RWPE1 (cell line): ENCODE measurements around the gene GPD1.
A peak's percentile ranks its signal among the peaks of the same experiment; 100 is the strongest.

Experiments used
- CTCF ChIA-PET: fragments of 350-600 bp; sonication (Branson Sonifier 250); formaldehyde crosslinking; extraction: SDS; loops from one replicate; lab custom pipeline; 2021; lab: Yijun Ruan, JAX
- POLR2A ChIA-PET: fragments of 400-600 bp; formaldehyde crosslinking; extraction: SDS; loops from one replicate; lab custom pipeline; 2020; ENCODE audit warnings: antibody characterized with exemption; ENCODE audit not compliant: low non-redundant PET; lab: Yijun Ruan, JAX
- DNase-seq: peaks from one replicate; pipeline ENCODE4 v3.0.0; 2012; ENCODE audit warnings: low spot score
- H3K27ac ChIP-seq: fragments of 450-650 bp; 2 replicates; pipeline ENCODE4 v1.5.1; 2017
- TF ChIP-seq, protein P1 (sequence below): fragments of 450-650 bp; conservative IDR thresholded peaks from 2 replicates; pipeline ENCODE4 v1.5.1; 2017; ENCODE audit warnings: low read depth, mild to moderate bottlenecking

Gene GPD1

DNA sequence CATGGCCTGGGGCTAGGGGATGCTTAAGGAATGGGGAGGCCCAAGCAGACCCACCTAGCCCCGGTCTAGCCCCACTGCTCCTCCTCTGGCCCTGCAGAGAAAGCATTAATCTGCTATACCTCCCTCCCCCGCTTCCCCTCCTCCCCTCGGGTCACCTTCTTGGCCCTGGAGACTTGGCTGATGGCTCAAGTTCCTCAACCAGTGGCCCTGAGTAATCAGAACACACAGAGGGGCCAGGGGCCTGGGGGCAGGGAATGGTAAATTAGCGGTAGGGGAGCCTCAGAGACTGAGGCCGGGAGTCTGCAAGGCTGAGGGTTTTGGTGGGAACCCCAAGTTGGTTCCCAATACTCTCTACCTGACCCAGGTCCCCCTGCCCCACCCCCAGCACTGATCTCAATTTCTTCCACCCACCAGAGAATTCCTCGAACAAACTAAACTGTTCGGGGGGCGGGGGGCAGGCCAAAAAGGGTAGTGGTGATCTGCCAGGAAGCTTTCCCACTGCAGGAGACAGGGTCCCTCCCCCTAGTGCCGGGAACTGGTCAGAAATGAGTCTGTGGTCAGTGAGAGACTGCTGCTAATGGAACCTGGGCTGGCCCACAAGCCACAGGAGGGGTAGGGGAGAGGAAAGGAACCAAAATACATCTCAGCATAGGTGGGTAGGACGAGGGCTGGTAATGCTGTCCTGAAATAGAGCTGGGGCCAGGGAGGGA, 31.5 kb upstream of the GPD1 start:
- ChIA-PET CTCF (no interaction called here), POLR2A (no interaction called here)
- TF ChIP-seq, protein P1, sequence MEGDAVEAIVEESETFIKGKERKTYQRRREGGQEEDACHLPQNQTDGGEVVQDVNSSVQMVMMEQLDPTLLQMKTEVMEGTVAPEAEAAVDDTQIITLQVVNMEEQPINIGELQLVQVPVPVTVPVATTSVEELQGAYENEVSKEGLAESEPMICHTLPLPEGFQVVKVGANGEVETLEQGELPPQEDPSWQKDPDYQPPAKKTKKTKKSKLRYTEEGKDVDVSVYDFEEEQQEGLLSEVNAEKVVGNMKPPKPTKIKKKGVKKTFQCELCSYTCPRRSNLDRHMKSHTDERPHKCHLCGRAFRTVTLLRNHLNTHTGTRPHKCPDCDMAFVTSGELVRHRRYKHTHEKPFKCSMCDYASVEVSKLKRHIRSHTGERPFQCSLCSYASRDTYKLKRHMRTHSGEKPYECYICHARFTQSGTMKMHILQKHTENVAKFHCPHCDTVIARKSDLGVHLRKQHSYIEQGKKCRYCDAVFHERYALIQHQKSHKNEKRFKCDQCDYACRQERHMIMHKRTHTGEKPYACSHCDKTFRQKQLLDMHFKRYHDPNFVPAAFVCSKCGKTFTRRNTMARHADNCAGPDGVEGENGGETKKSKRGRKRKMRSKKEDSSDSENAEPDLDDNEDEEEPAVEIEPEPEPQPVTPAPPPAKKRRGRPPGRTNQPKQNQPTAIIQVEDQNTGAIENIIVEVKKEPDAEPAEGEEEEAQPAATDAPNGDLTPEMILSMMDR, result no peak

DNA sequence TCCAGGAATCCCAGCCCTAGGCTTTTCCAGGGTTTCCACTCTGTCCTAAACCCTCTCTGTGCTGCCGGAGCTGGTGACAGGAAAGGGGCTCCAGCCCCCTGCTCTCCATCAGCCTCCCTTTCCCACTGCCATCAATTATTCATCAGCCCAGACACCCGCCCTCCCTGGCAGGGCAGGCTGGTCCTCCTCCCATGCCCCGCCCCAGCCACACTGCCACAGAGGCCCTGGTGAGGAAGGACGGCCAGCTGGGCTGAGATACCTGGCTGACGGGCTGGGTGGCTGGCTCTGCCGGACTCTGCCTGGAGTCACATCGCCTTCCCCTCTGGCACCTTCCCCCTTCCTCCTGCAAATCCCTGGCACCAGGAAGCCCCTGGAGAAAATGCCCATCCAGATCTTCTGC, 30.6 kb upstream of the GPD1 start:
- CTCF ChIA-PET, result interaction anchor here (0.6 to 1.6 kb wide), 2 partner anchors 34 to 37 kb away, joined by 3 to 4 read pairs; no protein-coding TSS in a partner anchor
- no peak overlapping the region; the same call in 1 of the 2 replicates for H3K27ac ChIP-seq
- DNase-seq, result no peak
- POLR2A ChIA-PET, result no interaction called here
- TF ChIP-seq, protein P1, result no peak

More for the DNA sequence above, 31.5 kb upstream of the GPD1 start:
- H3K27ac ChIP-seq, result no peak overlapping the region
- DNase-seq, result no peak

DNA sequence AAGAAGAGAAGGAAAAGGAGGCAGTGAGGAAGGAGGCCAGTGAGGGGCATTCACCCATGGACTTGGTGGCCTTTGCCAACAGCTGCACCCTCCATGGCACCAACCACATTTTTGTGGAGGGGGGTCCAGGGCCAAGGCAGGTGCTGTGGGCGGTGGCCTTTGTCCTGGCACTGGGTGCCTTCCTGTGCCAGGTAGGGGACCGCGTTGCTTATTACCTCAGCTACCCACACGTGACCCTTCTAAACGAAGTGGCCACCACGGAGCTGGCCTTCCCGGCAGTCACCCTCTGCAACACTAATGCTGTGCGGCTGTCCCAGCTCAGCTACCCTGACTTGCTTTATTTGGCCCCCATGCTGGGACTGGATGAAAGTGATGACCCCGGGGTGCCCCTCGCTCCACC, 30.1 kb upstream of the GPD1 start:
- no peak for DNase-seq
- TF ChIP-seq, protein P1, result no peak
- no peak overlapping the region; the same call in 1 of the 2 replicates for H3K27ac ChIP-seq
- ChIA-PET CTCF (interaction anchor here (0.6 to 1.6 kb wide), 4 partner anchors 35 to 300 kb away, joined by 3 to 4 read pairs (median 3); no protein-coding TSS in a partner anchor), POLR2A (no interaction called here)

DNA sequence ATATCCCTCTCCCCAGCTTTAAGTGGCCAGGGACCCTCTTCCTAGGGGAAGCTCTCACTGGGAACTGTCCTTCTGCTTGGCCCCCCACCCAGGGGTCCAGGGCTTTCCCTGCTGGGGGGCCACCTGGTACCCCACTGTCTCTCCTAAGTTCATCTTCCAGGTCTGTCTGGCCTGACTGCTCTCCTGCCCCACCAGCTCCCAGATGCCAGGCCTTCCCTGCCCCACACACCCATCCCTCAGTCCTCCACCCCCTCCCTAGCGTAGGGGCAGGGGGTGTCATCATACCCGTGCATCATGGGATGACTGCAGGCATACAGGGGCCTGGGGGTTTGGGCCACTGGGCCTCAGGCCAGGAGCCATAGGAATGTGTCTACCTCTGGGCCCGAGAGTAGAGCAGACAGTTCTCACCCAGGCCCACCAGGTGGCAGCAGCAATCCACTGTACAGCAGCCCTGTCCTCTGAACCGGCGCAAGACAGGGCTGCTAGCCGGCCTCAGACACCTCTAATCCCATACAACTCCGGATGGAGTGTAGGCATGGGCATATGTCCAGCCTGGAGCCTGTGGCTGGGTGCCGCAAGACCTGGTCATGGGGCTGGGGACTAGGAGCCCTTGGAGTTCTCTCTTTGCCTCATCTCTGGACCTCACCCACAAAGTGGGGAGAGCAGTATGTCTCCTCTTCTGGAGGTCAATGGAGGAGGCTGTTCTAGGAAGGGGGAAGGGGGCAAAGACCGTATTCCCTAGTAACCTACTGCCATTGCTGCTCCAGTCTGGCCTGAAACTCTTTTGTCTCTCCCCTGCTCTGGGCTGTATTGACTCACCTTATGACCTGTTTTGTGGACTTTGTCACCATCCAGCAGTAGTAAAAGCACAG, 28.6 kb upstream of the GPD1 start:
- TF ChIP-seq, protein P1, result peak; percentile 91
- ChIA-PET CTCF (interaction anchor here (0.5 to 1.6 kb wide), 14 partner anchors 8 to 905 kb away, joined by 3 to 7 read pairs (median 4); partner anchors contain the start of genes COX14, GPD1 and RACGAP1), POLR2A (no interaction called here)
- H3K27ac ChIP-seq, result peak overlapping the region; percentile 20; the same call in 1 of the 2 replicates
- peak; percentile 75 for DNase-seq

DNA sequence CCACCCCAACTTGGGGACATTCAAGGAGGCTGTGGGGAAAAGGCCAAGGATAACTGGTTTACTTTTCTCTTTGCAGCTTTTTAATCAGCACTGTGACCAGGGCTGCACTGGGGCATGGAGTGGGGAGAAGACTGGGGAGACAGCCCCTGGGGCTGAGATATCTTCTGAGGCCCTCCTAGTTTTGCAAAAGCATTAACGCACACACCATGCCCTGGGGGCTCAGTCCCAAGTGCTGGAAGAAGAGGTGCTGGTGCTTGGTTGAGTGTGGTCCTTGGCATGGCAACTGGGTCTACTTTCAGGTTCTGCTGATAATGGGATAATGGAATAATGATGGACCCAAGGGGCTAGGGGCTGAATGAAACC, 28.0 kb upstream of the GPD1 start:
- no peak for DNase-seq
- ChIA-PET CTCF (interaction anchor here (0.7 to 1.4 kb wide), 4 partner anchors 9 to 108 kb away, joined by 3 to 6 read pairs (median 4); partner anchors contain the start of gene RACGAP1), POLR2A (no interaction called here)
- TF ChIP-seq, protein P1, result no peak
- H3K27ac ChIP-seq, result peak overlapping the region; percentile 20; the same call in 1 of the 2 replicates

DNA sequence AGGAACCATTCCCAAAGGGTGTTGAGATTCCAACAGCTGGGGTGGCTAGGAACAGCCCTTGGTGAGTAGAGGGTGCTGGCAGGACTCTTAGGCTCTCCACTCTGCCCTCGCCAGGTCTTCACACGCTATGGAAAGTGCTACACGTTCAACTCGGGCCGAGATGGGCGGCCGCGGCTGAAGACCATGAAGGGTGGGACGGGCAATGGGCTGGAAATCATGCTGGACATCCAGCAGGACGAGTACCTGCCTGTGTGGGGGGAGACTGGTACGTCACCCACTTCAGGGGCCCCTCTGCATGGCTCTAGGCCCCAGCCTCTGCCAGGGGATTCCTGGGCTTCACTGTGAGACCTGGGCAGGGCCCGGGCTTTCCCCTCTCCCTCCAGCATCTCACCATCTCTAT, 26.7 kb upstream of the GPD1 start:
- no peak overlapping the region for H3K27ac ChIP-seq
- TF ChIP-seq, protein P1, result no peak
- POLR2A ChIA-PET, result no interaction called here
- DNase-seq, result no peak
- CTCF ChIA-PET, result interaction anchor here (1.4 kb wide), 2 partner anchors 52 to 99 kb away, joined by 3 to 6 read pairs; partner anchors contain the start of gene RACGAP1
